ENCODE data around the gene RPS6KC1.

DNA sequence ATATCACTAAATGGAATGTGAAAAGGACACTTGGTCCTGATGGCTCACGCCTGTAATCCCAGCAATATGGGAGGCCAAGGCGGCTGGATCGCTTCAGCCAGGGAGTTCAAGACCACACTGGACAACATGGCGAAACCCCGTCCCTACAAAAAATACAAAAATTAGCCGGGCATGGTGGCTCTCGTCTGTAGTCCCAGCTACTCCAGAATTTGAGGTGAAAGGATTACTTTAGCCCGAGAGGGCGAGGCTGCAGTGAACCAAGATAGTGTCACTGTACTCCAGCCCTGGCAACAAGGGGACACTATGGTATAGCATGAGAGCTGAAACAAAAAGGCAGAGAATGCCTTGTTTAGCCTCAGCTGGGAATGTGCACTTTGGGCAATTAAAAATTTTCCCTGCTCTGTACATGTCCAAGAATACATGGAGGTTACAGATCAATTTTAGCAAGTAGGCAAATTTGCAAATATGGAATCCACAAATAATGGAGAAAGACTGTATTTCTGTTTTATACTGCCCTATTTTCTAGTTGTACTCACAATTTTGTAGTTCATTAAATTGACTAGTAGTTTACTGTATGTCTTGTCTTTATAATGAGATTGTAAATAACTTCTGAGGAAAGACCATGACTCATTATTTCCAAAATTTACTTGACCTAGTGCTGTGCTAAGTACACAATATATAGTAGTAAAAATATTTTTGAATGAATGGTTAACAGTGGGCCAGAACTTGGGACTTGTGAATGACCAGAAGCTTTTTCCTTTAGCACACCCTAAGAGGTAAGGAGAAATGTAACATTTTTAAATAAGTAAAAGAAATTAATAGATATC is 33.4 kb upstream of the RPS6KC1 start:
- TF ChIP-seq, protein P1, sequence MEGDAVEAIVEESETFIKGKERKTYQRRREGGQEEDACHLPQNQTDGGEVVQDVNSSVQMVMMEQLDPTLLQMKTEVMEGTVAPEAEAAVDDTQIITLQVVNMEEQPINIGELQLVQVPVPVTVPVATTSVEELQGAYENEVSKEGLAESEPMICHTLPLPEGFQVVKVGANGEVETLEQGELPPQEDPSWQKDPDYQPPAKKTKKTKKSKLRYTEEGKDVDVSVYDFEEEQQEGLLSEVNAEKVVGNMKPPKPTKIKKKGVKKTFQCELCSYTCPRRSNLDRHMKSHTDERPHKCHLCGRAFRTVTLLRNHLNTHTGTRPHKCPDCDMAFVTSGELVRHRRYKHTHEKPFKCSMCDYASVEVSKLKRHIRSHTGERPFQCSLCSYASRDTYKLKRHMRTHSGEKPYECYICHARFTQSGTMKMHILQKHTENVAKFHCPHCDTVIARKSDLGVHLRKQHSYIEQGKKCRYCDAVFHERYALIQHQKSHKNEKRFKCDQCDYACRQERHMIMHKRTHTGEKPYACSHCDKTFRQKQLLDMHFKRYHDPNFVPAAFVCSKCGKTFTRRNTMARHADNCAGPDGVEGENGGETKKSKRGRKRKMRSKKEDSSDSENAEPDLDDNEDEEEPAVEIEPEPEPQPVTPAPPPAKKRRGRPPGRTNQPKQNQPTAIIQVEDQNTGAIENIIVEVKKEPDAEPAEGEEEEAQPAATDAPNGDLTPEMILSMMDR (optimal IDR thresholded peaks at IDR 0.05 in 1 of 3, IDR thresholded peaks at IDR 0.05 in 1 of 3, conservative IDR thresholded peaks at IDR 0.05 in 1 of 3; ENCODE audit: extremely low read depth in 1 of 3, insufficient read depth in 2 of 3, low read length in 3 of 3): no peak
- TF ChIP-seq EZH2 (IDR thresholded peaks at IDR 0.05; ENCODE audit: low read length): no peak

Measured in keratinocyte (primary cell).